Mucosa of descending colon (tissue), 3 donors: Measurements from ENCODE around the gene THEM5. TPM values are rescaled to one million over a fixed set of nuclear protein-coding genes. Genes with fewer than 3 reads are reported as not detected.
"Not testable (repeated sequence)": the region's sequence is repeated elsewhere in the genome, so short reads cannot be mapped to it uniquely, and the experiment has no call there.

Experiments used
- ATAC-seq: fragments of 200-7000 bp; cut with Tn5 transposase; one replicate; pipeline ENCODE4 v1.9.1; 2020; ENCODE audit warnings: mild to moderate bottlenecking, moderate library complexity
- DNase-seq, 3 donors: peaks; one replicate each; pipeline ENCODE4 v3.0.0-alpha.2; 2020
- H3K36me3 ChIP-seq: fragments of 200-600 bp; one replicate; pipeline ENCODE4 v1.8.0; 2021; ENCODE audit warnings: low read depth, mild to moderate bottlenecking
- H3K4me1 ChIP-seq: fragments of 200-600 bp; one replicate; pipeline ENCODE4 v1.8.0; 2021; ENCODE audit warnings: low read depth, mild to moderate bottlenecking
- H3K4me3 ChIP-seq: fragments of 200-600 bp; one replicate; pipeline ENCODE4 v1.8.0; 2021; ENCODE audit warnings: mild to moderate bottlenecking
- H3K9me3 ChIP-seq: fragments of 200-600 bp; one replicate; pipeline ENCODE4 v1.8.0; 2021; ENCODE audit warnings: mild to moderate bottlenecking
- intact Hi-C, 2 donors: fragments of 100-400 bp; cut with DNase I in 1 of 2; cut with micrococcal nuclease in 1 of 2; formaldehyde crosslinking; loops; one replicate each; pipeline versions ENCODE4 v1.11.0 to v1.11.1; 2022; cut with DNase I, micrococcal nuclease
- long read RNA-seq, 2 donors: library from polyadenylated mRNA; unstranded; transcript quantifications; one replicate each; pipeline ENCODE4 v2.0.0, GENCODE V29; 2019 to 2021
- total RNA-seq, 3 donors: library from RNA; stranded (reverse); fragmentation: NEBNext Ultra II Directional in 2 of 3; extraction: Animal tissue kit (Norgen Biotek cat#: 25700) in 2 of 3; gene quantifications; one replicate each; pipeline versions ENCODE4 v1.2.1 to v1.2.4, GENCODE V29; 2021 to 2023
- TF ChIP-seq, protein P1 (sequence below): fragments of 200-600 bp; IDR thresholded peaks from one replicate; pipeline ENCODE4 v1.8.0; 2022; ENCODE audit warnings: antibody characterized with exemption, mild to moderate bottlenecking
- donor health status: DM: no; HTN: no; CAD: no; lungs with moderate emphysema.
- donor health status: DM: no; HTN: no; CAD: no.
- donor health status: DM: no; HTN: yes; CAD: no.

Gene THEM5
- not detected for total RNA-seq
- long read RNA-seq, donor 1 = 0 reads
- long read RNA-seq, donor 2 = 0 reads

GRCh38 chr1:151853411-151853943, at the start of gene THEM5:
Gene THEM5 (minus strand): TSS chr1:151853712. CDS start chr1:151853565, 147 bp downstream.
- intact Hi-C loops = no loop called here
- no peaks in the 10 kb centered on the region for H3K4me1 ChIP-seq
- H3K36me3 ChIP-seq = no peaks in the 10 kb centered on the region
- ATAC-seq (peak; percentile 15), DNase-seq (no peak)
- TF ChIP-seq, protein P1, sequence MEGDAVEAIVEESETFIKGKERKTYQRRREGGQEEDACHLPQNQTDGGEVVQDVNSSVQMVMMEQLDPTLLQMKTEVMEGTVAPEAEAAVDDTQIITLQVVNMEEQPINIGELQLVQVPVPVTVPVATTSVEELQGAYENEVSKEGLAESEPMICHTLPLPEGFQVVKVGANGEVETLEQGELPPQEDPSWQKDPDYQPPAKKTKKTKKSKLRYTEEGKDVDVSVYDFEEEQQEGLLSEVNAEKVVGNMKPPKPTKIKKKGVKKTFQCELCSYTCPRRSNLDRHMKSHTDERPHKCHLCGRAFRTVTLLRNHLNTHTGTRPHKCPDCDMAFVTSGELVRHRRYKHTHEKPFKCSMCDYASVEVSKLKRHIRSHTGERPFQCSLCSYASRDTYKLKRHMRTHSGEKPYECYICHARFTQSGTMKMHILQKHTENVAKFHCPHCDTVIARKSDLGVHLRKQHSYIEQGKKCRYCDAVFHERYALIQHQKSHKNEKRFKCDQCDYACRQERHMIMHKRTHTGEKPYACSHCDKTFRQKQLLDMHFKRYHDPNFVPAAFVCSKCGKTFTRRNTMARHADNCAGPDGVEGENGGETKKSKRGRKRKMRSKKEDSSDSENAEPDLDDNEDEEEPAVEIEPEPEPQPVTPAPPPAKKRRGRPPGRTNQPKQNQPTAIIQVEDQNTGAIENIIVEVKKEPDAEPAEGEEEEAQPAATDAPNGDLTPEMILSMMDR = no peak
- no peaks in the 10 kb centered on the region for H3K9me3 ChIP-seq
- no peak within 1 kb of the TSS for H3K4me3 ChIP-seq

- Histone ChIP-seq H3K4me3 (no peak overlapping the region), H3K9me3 (peaks cover 42% of the 10 kb centered on the region), H3K4me1 (peaks cover 3% of the 10 kb centered on the region), H3K36me3 (no peaks in the 10 kb centered on the region)
- ATAC-seq (no peak), DNase-seq (no peak)
- TF ChIP-seq, protein P1 = no peak
- intact Hi-C loops = no loop called here
Observed at GRCh38 chr1:151902858-151903257, 49.3 kb upstream of the THEM5 start.

DNA sequence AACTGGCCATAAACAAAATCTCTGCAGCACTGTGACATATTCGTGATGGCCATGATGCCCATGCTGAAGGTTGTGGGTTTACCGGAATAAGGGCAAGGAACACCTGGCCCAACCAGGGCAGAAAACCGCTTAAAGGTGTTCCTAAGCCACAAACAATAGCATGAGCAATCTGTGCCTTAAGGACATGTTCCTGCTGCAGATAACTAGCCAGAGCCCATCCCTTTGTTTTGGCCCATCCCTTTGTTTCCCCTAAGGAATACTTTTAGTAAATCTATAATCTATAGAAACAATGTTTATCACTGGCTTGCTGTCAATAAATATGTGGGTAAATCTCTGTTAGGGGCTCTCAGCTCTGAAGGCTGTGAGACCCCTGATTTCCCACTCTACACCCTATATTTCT, 47.3 kb upstream of the THEM5 start:
- intact Hi-C loops, H3K4me3 ChIP-seq, ATAC-seq, H3K4me1 ChIP-seq, DNase-seq, H3K36me3 ChIP-seq: not testable (repeated sequence)
- H3K9me3 ChIP-seq = peaks cover 25% of the 10 kb centered on the region

GRCh38 chr1:151898519-151898991, 45.0 kb upstream of the THEM5 start:
- H3K36me3 ChIP-seq = no peaks in the 10 kb centered on the region
- peak; percentile 60 for ATAC-seq
- peaks cover 23% of the 10 kb centered on the region for H3K9me3 ChIP-seq
- TF ChIP-seq, protein P1 = no peak
- DNase-seq = peak; percentile 35 to 57 (median 35)
- peaks cover 3% of the 10 kb centered on the region for H3K4me1 ChIP-seq
- intact Hi-C loops = no loop called here
- no peak overlapping the region for H3K4me3 ChIP-seq

DNA sequence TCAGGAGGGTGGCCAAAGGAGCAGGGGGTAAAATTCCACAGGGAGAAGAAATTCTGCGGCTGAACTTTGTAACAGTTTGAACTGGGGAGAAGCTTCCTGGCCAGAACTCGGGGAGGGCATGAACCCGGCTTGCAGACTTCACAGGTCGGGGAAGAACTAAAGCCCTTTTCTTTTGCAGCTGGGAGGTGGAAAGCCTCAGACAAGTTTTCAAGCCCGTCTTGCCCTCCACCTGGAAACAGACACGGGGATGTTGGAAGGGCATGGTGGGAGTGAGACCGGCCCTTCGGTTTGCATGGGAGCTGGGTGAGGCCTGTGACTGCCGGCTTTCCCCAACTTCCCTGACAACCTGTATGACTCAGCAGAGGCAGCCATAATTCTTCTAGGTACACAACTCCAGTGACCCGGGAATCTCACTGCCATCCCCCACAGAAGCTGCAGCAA, 44.5 kb upstream of the THEM5 start:
- intact Hi-C loops = no loop called here
- TF ChIP-seq, protein P1 = no peak
- Histone ChIP-seq H3K4me3 (no peak overlapping the region), H3K36me3 (no peaks in the 10 kb centered on the region), H3K9me3 (peaks cover 23% of the 10 kb centered on the region), H3K4me1 (peaks cover 3% of the 10 kb centered on the region)
- ATAC-seq = peak; percentile 67
- no peak for DNase-seq

- TF ChIP-seq, protein P1 = no peak
- ATAC-seq (no peak), DNase-seq (no peak)
- Histone ChIP-seq H3K9me3 (no peaks in the 10 kb centered on the region), H3K4me1 (peaks cover 1% of the 10 kb centered on the region), H3K4me3 (no peak overlapping the region), H3K36me3 (no peaks in the 10 kb centered on the region)
- intact Hi-C loops = no loop called here
Observed at GRCh38 chr1:151893176-151893924, 39.8 kb upstream of the THEM5 start.
